Measurements from ENCODE around the gene WBP2. TPM values are rescaled to one million over a fixed set of nuclear protein-coding genes. Genes with fewer than 3 reads are reported as not detected.

Gene WBP2
- polyA plus RNA-seq: 16.8 and 30.4 TPM in 2 replicates

GRCh38 chr17:75855310-75856061 is at the start of gene WBP2:
WBP2 (minus strand) TSS chr17:75855335; CDS start chr17:75855297, 38 bp downstream.

GRCh38 chr17:75896415-75897159 is 41.5 kb upstream of the WBP2 start, which contains the start of gene TRIM65:
TRIM65 (minus strand) TSS chr17:75896951; CDS start chr17:75896937, 14 bp downstream.

GRCh38 chr17:75878174-75878998 is 23.3 kb upstream of the WBP2 start, which contains the start of gene TRIM47:
TRIM47 (minus strand) TSS chr17:75878581; CDS start chr17:75878548, 33 bp downstream.

GRCh38 chr17:75843577-75844529 is 11.3 kb downstream of the WBP2 start, which contains the start of gene UNC13D:
UNC13D (minus strand) TSS chr17:75844404; CDS start chr17:75844337, 67 bp downstream.

Other genes with a start within 250 kb of the WBP2 start
- gene SMIM5, start 221.9 kb downstream of the WBP2 start, polyA plus RNA-seq: not detected in 2 replicates
- 8.6 and 9.0 TPM in 2 replicates for gene RECQL5, start 188.2 kb downstream of the WBP2 start, polyA plus RNA-seq
- gene SAP30BP, start 188.0 kb downstream of the WBP2 start, polyA plus RNA-seq: 84.6 and 108 TPM in 2 replicates
- gene ITGB4, start 133.9 kb downstream of the WBP2 start, polyA plus RNA-seq: not detected in 2 replicates
- 1.1 TPM in 1 of 2 replicates, not detected in the other for gene GALK1, start 90.1 kb downstream of the WBP2 start, polyA plus RNA-seq
- 1.2 TPM in 1 of 2 replicates, not detected in the other for gene UNK, start 70.5 kb downstream of the WBP2 start, polyA plus RNA-seq
- gene UNC13D, start 10.9 kb downstream of the WBP2 start, polyA plus RNA-seq: not detected in 2 replicates
- gene TRIM47, start 23.2 kb upstream of the WBP2 start, polyA plus RNA-seq: 3.8 and 5.3 TPM in 2 replicates
- gene TRIM65, start 41.6 kb upstream of the WBP2 start, polyA plus RNA-seq: not detected in 2 replicates
- 22.6 and 30.0 TPM in 2 replicates for gene MRPL38, start 49.5 kb upstream of the WBP2 start, polyA plus RNA-seq
- 0.46 and 0.71 TPM in 2 replicates for gene FBF1, start 85.7 kb upstream of the WBP2 start, polyA plus RNA-seq
- 16.2 and 18.6 TPM in 2 replicates for gene ACOX1, start 123.8 kb upstream of the WBP2 start, polyA plus RNA-seq
- gene TEN1, start 123.9 kb upstream of the WBP2 start, polyA plus RNA-seq: 3.4 and 10.1 TPM in 2 replicates
- gene CDK3, start 145.5 kb upstream of the WBP2 start, polyA plus RNA-seq: 0.29 and 1.8 TPM in 2 replicates
- gene EVPL, start 172.0 kb upstream of the WBP2 start, polyA plus RNA-seq: 0.39 TPM in 1 of 2 replicates, not detected in the other
- 26.4 and 28.5 TPM in 2 replicates for gene SRP68, start 217.2 kb upstream of the WBP2 start, polyA plus RNA-seq
- 0.41 TPM in 1 of 2 replicates, not detected in the other for gene GALR2, start 219.4 kb upstream of the WBP2 start, polyA plus RNA-seq
- 0.20 and 0.42 TPM in 2 replicates for gene ZACN, start 223.8 kb upstream of the WBP2 start, polyA plus RNA-seq
- 21.9 and 24.2 TPM in 2 replicates for gene EXOC7, start 248.5 kb upstream of the WBP2 start, polyA plus RNA-seq

All from Purkinje cell (primary cell).